Esophagus muscularis mucosa (tissue), 4 donors: Measurements from ENCODE around the gene CHIT1.

Experiments
- EP300 ChIP-seq: sonication (generic); formaldehyde crosslinking; IDR thresholded peaks from one replicate; pipeline ENCODE4 v1.6.1; 2017; ENCODE audit warnings: antibody characterized with exemption
- POLR2A ChIP-seq: fragments of 450-650 bp; IDR thresholded peaks from one replicate; pipeline ENCODE4 v1.6.1; 2017; ENCODE audit warnings: antibody characterized with exemption, moderate library complexity, mild to moderate bottlenecking, low read depth
- POLR2AphosphoS5 ChIP-seq, 2 donors: sonication (generic); formaldehyde crosslinking; IDR thresholded peaks; one replicate each; pipeline ENCODE4 v1.6.1; 2017; ENCODE audit warnings: antibody characterized with exemption in 2 of 2
- TF ChIP-seq, protein P1 (sequence below), 3 experiments: fragments of 200-600 bp in 2 of 3; fragments of 450-650 bp in 1 of 3; sonication (generic) in 2 of 3; IDR thresholded peaks; one replicate each; pipeline ENCODE4 v1.5.1; 2017 to 2019; ENCODE audit warnings: antibody characterized with exemption in 3 of 3, mild to moderate bottlenecking in 2 of 3, moderate library complexity in 1 of 3

- TF ChIP-seq, protein P1, sequence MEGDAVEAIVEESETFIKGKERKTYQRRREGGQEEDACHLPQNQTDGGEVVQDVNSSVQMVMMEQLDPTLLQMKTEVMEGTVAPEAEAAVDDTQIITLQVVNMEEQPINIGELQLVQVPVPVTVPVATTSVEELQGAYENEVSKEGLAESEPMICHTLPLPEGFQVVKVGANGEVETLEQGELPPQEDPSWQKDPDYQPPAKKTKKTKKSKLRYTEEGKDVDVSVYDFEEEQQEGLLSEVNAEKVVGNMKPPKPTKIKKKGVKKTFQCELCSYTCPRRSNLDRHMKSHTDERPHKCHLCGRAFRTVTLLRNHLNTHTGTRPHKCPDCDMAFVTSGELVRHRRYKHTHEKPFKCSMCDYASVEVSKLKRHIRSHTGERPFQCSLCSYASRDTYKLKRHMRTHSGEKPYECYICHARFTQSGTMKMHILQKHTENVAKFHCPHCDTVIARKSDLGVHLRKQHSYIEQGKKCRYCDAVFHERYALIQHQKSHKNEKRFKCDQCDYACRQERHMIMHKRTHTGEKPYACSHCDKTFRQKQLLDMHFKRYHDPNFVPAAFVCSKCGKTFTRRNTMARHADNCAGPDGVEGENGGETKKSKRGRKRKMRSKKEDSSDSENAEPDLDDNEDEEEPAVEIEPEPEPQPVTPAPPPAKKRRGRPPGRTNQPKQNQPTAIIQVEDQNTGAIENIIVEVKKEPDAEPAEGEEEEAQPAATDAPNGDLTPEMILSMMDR (IDR thresholded peaks at IDR 0.05): no peak
- TF ChIP-seq EP300 (no peak), POLR2A (no peak), POLR2AphosphoS5 (IDR thresholded peaks at IDR 0.05) (no peak)
Observed at GRCh38 chr1:203185061-203185461, 44.4 kb downstream of the CHIT1 start.
